A549 treated with DMSO at 1 μM for 4 hours (cell line): Measurements from ENCODE around the gene PCBP3. TPM values are rescaled to one million over a fixed set of nuclear protein-coding genes. Genes with fewer than 3 reads are reported as not detected.

Source experiments
- total RNA-seq: library from RNA; stranded (reverse); fragments of 200-300 nt; extraction: Qiagen RNA extraction; gene quantifications from 5 replicates; pipeline ENCODE4 v1.2.3, GENCODE V29; 2022; ENCODE audit warnings: low read depth

The PCBP3 gene
- total RNA-seq = 0.80 to 1.3 TPM (median 1.1 TPM) in 5 replicates

GRCh38 chr21:45643021-45643980 lies at the start of gene PCBP3:
Gene PCBP3 (plus strand): TSS chr21:45643725. CDS start chr21:45850086, 206,361 bp downstream.

GRCh38 chr21:45981151-45982091 lies 337.9 kb downstream of the PCBP3 start, which contains the start of gene COL6A1:
Gene COL6A1 (plus strand): TSS chr21:45981770. CDS start chr21:45981851, 81 bp downstream.

Other genes starting within 250 kb of the PCBP3 start
- 127 to 167 TPM (median 144 TPM) in 5 replicates for gene COL18A1, start 238.6 kb upstream of the PCBP3 start, total RNA-seq
- 18.2 to 24.9 TPM (median 23.1 TPM) in 5 replicates for gene SLC19A1, start 101.3 kb upstream of the PCBP3 start, total RNA-seq